Nasal cavity respiratory epithelium epithelial cell of viscerocranial mucosa (primary cell): ENCODE results near the gene PSG6. TPM values are rescaled to one million over a fixed set of nuclear protein-coding genes. Genes with fewer than 3 reads are reported as not detected.

Experiments
- total RNA-seq: library from RNA; depleted of rRNA; stranded (reverse); fragments of >200 nt; gene quantifications from 2 replicates; pipeline ENCODE4 v1.2.3, GENCODE V29; 2014

The PSG6 gene
- total RNA-seq: not detected in 2 replicates

DNA sequence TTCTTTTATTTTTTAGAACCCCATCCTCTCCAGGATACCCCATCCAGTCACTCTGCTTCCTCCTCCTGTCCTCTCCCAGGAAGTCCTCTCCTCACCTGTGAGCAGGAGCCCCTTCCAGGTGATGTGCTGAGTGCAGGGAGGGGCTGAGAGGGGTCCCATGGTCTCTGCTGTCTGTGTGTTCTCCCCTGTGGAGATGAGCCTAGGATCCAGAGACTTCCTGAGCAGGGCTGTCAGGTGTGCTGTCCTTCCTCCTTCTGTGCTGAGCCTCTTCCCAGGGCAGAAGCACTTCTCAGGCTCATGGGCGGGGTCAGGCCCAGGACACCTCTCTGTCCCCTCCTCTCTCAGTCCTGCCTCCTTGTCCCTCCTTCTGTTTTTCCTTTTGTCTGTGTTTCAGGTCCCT lies at the start of gene PSG6:
Gene PSG6 (minus strand): TSS at position 261 of the 400 bp plus-strand sequence. CDS start 102 bp downstream, at position 159.

DNA sequence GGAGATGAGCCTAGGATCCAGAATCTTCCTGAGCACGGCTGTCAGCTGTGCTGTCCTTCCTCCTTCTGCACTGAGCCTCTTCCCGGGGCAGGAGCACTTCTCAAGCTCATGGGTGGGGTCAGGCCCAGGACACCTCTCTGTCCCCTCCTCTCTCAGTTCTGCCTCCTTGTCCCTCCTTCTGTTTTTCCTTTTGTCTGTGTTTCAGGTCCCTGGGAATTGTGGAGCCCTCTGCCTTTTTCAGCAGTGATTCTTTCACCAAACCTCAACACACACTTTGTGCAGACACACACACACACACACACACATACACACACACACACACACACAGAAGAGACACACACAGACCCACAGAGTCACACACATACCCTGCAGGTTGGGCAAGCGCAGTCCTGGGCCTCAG lies 19.4 kb upstream of the PSG6 start, which contains the start of gene PSG7:
Gene PSG7 (minus strand): TSS at position 101 of the 400 bp plus-strand sequence. CDS start 131 bp downstream, outside the sequence.

DNA sequence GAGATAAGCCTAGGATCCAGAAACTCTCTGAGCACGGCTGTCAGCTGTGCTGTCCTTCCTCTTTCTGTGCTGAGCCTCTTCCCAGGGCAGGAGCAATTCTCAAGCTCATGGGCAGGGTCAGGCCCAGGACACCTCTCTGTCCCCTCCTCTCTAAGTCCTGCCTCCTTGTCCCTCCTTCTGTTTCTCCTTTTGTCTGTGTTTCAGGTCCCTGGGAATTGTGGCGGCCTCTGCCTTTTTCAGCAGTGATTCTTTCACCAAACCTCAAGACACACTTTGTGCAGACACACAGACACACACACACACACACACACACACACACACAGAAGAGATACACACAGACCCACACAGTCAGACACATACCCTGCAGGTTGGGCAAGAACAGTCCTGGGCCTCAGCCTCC lies 38.1 kb downstream of the PSG6 start, which contains the start of gene PSG1:
Gene PSG1 (minus strand): TSS at position 101 of the 400 bp plus-strand sequence. CDS start 132 bp downstream, outside the sequence.

Other genes with a start within 250 kb of the PSG6 start
- gene PSG3, start 177.4 kb downstream of the PSG6 start, total RNA-seq: not detected in 2 replicates
- not detected in 2 replicates for gene PSG8, start 152.2 kb downstream of the PSG6 start, total RNA-seq
- not detected in 2 replicates for gene PSG1, start 38.2 kb downstream of the PSG6 start, total RNA-seq
- gene PSG7, start 19.3 kb upstream of the PSG6 start, total RNA-seq: not detected in 2 replicates
- gene PSG11, start 108.6 kb upstream of the PSG6 start, total RNA-seq: not detected in 2 replicates
- gene PSG2, start 164.8 kb upstream of the PSG6 start, total RNA-seq: not detected in 2 replicates